SK-N-SH treated with all-trans-retinoic acid at 6 μM for 48 hours (cell line): ENCODE data around the gene MYO5B.

Experiments used
- ATAC-seq: fragments of 200-7000 bp; cut with Tn5 transposase; 3 replicates; pipeline ENCODE4 v1.9.1; 2020; ENCODE audit warnings: mild to moderate bottlenecking, moderate library complexity
- ARNTL ChIP-seq: fragments of 450-650 bp; formaldehyde crosslinking; IDR thresholded peaks from 2 replicates; pipeline ENCODE4 v1.5.0; 2020; ENCODE audit warnings: low read depth, mild to moderate bottlenecking, moderate library complexity, borderline replicate concordance
- BACH2 ChIP-seq: fragments of 250-450 bp; sonication (Bioruptor Pico); IDR thresholded peaks from 2 replicates; pipeline ENCODE4 v1.9.0; 2021; ENCODE audit warnings: mild to moderate bottlenecking, borderline replicate concordance
- CREB5 ChIP-seq: fragments of 250-450 bp; sonication (Bioruptor Pico); IDR thresholded peaks from 2 replicates; pipeline ENCODE4 v1.5.1; 2020; ENCODE audit warnings: low read depth, mild to moderate bottlenecking, moderate library complexity
- CSDC2 ChIP-seq: fragments of 250-450 bp; sonication (Bioruptor Pico); IDR thresholded peaks from 2 replicates; pipeline ENCODE4 v1.5.0; 2020; ENCODE audit warnings: mild to moderate bottlenecking, moderate library complexity
- CSRNP3 ChIP-seq: fragments of 250-450 bp; sonication (Bioruptor Pico); IDR thresholded peaks from 2 replicates; pipeline ENCODE4 v1.5.1; 2021; ENCODE audit warnings: mild to moderate bottlenecking, moderate library complexity
- ESRRG ChIP-seq: fragments of 250-450 bp; sonication (Bioruptor Pico); IDR thresholded peaks from 2 replicates; pipeline ENCODE4 v1.6.1; 2021; ENCODE audit warnings: mild to moderate bottlenecking
- ISL1 ChIP-seq: fragments of 250-450 bp; sonication (Bioruptor Pico); IDR thresholded peaks from 2 replicates; pipeline ENCODE4 v2.1.2; 2022; ENCODE audit warnings: mild to moderate bottlenecking, moderate library complexity
- OSR1 ChIP-seq: fragments of 250-450 bp; sonication (Bioruptor Pico); IDR thresholded peaks from 2 replicates; pipeline ENCODE4 v1.8.0; 2022; ENCODE audit warnings: moderate library complexity, mild to moderate bottlenecking, inconsistent platforms
- PATZ1 ChIP-seq: fragments of 250-450 bp; sonication (Bioruptor Pico); IDR thresholded peaks from 2 replicates; pipeline ENCODE4 v1.8.0; 2020; ENCODE audit warnings: mild to moderate bottlenecking, moderate library complexity, borderline replicate concordance
- POU6F1 ChIP-seq: fragments of 250-450 bp; sonication (Bioruptor Pico); IDR thresholded peaks from 2 replicates; pipeline ENCODE4 v1.8.0; 2021; ENCODE audit warnings: low read depth, mild to moderate bottlenecking, moderate library complexity, borderline replicate concordance
- PPARA ChIP-seq: fragments of 250-450 bp; sonication (Bioruptor Pico); IDR thresholded peaks from 2 replicates; pipeline ENCODE4 v1.5.0; 2020; ENCODE audit warnings: mild to moderate bottlenecking, borderline replicate concordance
- RARB ChIP-seq: fragments of 250-450 bp; sonication (Bioruptor Pico); IDR thresholded peaks from 2 replicates; pipeline ENCODE4 v1.8.0; 2021; ENCODE audit warnings: mild to moderate bottlenecking, moderate library complexity
- SNAI2 ChIP-seq: fragments of 250-450 bp; sonication (Bioruptor Pico); IDR thresholded peaks from 2 replicates; pipeline ENCODE4 v1.5.0; 2020; ENCODE audit warnings: mild to moderate bottlenecking, moderate library complexity
- TOX ChIP-seq: fragments of 250-450 bp; sonication (Bioruptor Pico); IDR thresholded peaks from 2 replicates; pipeline ENCODE4 v1.8.0; 2021; ENCODE audit warnings: mild to moderate bottlenecking, moderate library complexity, borderline replicate concordance
- TSHZ2 ChIP-seq: fragments of 250-450 bp; sonication (Bioruptor Pico); IDR thresholded peaks from 2 replicates; pipeline ENCODE4 v1.5.0; 2020; ENCODE audit warnings: mild to moderate bottlenecking, moderate library complexity
- ZC3H10 ChIP-seq: fragments of 250-450 bp; sonication (Bioruptor Pico); IDR thresholded peaks from 2 replicates; pipeline ENCODE4 v1.5.1; 2021; ENCODE audit warnings: mild to moderate bottlenecking, moderate library complexity
- ZFP30 ChIP-seq: fragments of 450-650 bp; formaldehyde crosslinking; IDR thresholded peaks from 2 replicates; pipeline ENCODE4 v1.5.0; 2022; ENCODE audit warnings: mild to moderate bottlenecking, moderate library complexity
- ZNF565 ChIP-seq: fragments of 450-650 bp; formaldehyde crosslinking; conservative IDR thresholded peaks from 2 replicates; pipeline ENCODE4 v1.5.0; 2020; ENCODE audit warnings: low read depth, mild to moderate bottlenecking, moderate library complexity
- ZNF70 ChIP-seq: fragments of 450-650 bp; formaldehyde crosslinking; IDR thresholded peaks from 2 replicates; pipeline ENCODE4 v1.5.0; 2020; ENCODE audit warnings: mild to moderate bottlenecking, moderate library complexity
- ZNF8 ChIP-seq: fragments of 450-650 bp; formaldehyde crosslinking; IDR thresholded peaks from 2 replicates; pipeline ENCODE4 v1.5.0; 2020; ENCODE audit warnings: mild to moderate bottlenecking, moderate library complexity

The MYO5B gene

GRCh38 chr18:49988733-49989132, 206.2 kb downstream of the MYO5B start:
- ATAC-seq, result no peak
- TF ChIP-seq ZC3H10 (CRISPR knock-in tag) (no peak), PATZ1 (CRISPR knock-in tag) (no peak), ESRRG (CRISPR knock-in tag) (no peak), PPARA (CRISPR knock-in tag) (no peak)

- no peak for ATAC-seq
- TF ChIP-seq CREB5 (CRISPR knock-in tag), result no peak
- no peak for TF ChIP-seq PATZ1 (CRISPR knock-in tag)
These were observed 206.8 kb downstream of the MYO5B start for GRCh38 chr18:49988101-49988500.

- no peak for TF ChIP-seq CSDC2 (CRISPR knock-in tag)
- no peak for TF ChIP-seq POU6F1 (CRISPR knock-in tag)
- TF ChIP-seq CSRNP3, result no peak
- TF ChIP-seq ARNTL (CRISPR knock-in tag), result no peak
- no peak for TF ChIP-seq TOX (CRISPR knock-in tag)
- TF ChIP-seq ISL1, result no peak
- no peak for TF ChIP-seq BACH2
- TF ChIP-seq ZNF565 (CRISPR knock-in tag), result no peak
- TF ChIP-seq, all 23 proteins: peak for 0
- ATAC-seq, result no peak
These were observed 209.7 kb downstream of the MYO5B start for GRCh38 chr18:49985236-49985635.

- ATAC-seq, result no peak
- TF ChIP-seq ZNF8 (CRISPR knock-in tag) (no peak), ISL1 (no peak), PPARA (CRISPR knock-in tag) (no peak), TSHZ2 (CRISPR knock-in tag) (no peak), CREB5 (CRISPR knock-in tag) (no peak), PATZ1 (CRISPR knock-in tag) (no peak), RARB (CRISPR knock-in tag) (no peak), SNAI2 (CRISPR knock-in tag) (no peak), OSR1 (no peak), ZNF70 (CRISPR knock-in tag) (no peak), ESRRG (CRISPR knock-in tag) (no peak), ZFP30 (CRISPR knock-in tag) (no peak), BACH2 (no peak), ZC3H10 (CRISPR knock-in tag) (no peak)
These were observed 214.1 kb downstream of the MYO5B start for GRCh38 chr18:49980896-49981295.
